Neural progenitor cell (in vitro differentiated cells): ENCODE measurements around the gene PCCB. TPM values are rescaled to one million over a fixed set of nuclear protein-coding genes. Genes with fewer than 3 reads are reported as not detected.

Experiments
- DNase-seq: peaks from one replicate; pipeline ENCODE4 v3.0.0-alpha.2; 2016; ENCODE audit warnings: low spot score
- H2AFZ ChIP-seq: fragments of 200-600 bp; sonication (generic); replicated peaks from 2 replicates; pipeline ENCODE4 v1.6.1; 2016; ENCODE audit warnings: antibody characterized with exemption
- H3F3A ChIP-seq: fragments of 200-600 bp; sonication (generic); 2 replicates; pipeline ENCODE4 v1.6.1; 2016; ENCODE audit warnings: antibody characterized with exemption, low read depth
- H3K27ac ChIP-seq: fragments of 200-600 bp; sonication (generic); 2 replicates; pipeline ENCODE4 v1.5.1; 2016; ENCODE audit warnings: mild to moderate bottlenecking
- H3K27me3 ChIP-seq: fragments of 200-600 bp; sonication (generic); 2 replicates; pipeline ENCODE4 v1.6.1; 2016; ENCODE audit warnings: mild to moderate bottlenecking, moderate library complexity
- H3K36me3 ChIP-seq: fragments of 200-600 bp; sonication (generic); 2 replicates; pipeline ENCODE4 v1.5.1; 2016
- H3K4me1 ChIP-seq: fragments of 200-600 bp; sonication (generic); 2 replicates; pipeline ENCODE4 v1.6.1; 2016; ENCODE audit warnings: mixed run types
- H3K4me2 ChIP-seq: fragments of 200-600 bp; sonication (generic); 2 replicates; pipeline ENCODE4 v1.6.1; 2016
- H3K4me3 ChIP-seq: fragments of 200-600 bp; sonication (generic); 2 replicates; pipeline ENCODE4 v1.5.1; 2016
- H3K79me2 ChIP-seq: fragments of 200-600 bp; sonication (generic); 2 replicates; pipeline ENCODE4 v1.6.1; 2016; ENCODE audit warnings: low read depth
- H3K9ac ChIP-seq: fragments of 200-600 bp; sonication (generic); 2 replicates; pipeline ENCODE4 v1.6.1; 2016
- H3K9me3 ChIP-seq: fragments of 200-600 bp; sonication (generic); 2 replicates; pipeline ENCODE4 v1.5.1; 2016; ENCODE audit warnings: low read depth
- H4K20me1 ChIP-seq: fragments of 200-600 bp; sonication (generic); 2 replicates; pipeline ENCODE4 v1.6.1; 2016; ENCODE audit warnings: low read depth
- H3K27ac Mint-ChIP-seq: 3 replicates; pipeline ENCODE4 v1.8.0; 2021; ENCODE audit warnings: mixed read lengths
- H3K27me3 Mint-ChIP-seq: 2 replicates; pipeline ENCODE4 v1.8.0; 2022; ENCODE audit warnings: low read depth, mild to moderate bottlenecking, inconsistent platforms, moderate library complexity, mixed read lengths; ENCODE audit not compliant: insufficient read depth
- H3K36me3 Mint-ChIP-seq: 3 replicates; pipeline ENCODE4 v1.8.0; 2021; ENCODE audit warnings: mixed read lengths
- H3K4me1 Mint-ChIP-seq: 3 replicates; pipeline ENCODE4 v1.8.0; 2021; ENCODE audit warnings: mixed read lengths
- H3K4me3 Mint-ChIP-seq: 3 replicates; pipeline ENCODE4 v1.8.0; 2021; ENCODE audit warnings: mild to moderate bottlenecking, moderate library complexity, mixed read lengths
- H3K9me3 Mint-ChIP-seq: 3 replicates; pipeline ENCODE4 v1.8.0; 2020; ENCODE audit warnings: mixed read lengths
- EZH2 ChIP-seq: fragments of 200-600 bp; sonication (generic); IDR thresholded peaks from 2 replicates; pipeline ENCODE4 v1.6.1; 2017; ENCODE audit warnings: antibody characterized with exemption, mild to moderate bottlenecking, moderate library complexity
- EZH2phosphoT487 ChIP-seq: fragments of 200-600 bp; sonication (generic); IDR thresholded peaks from 2 replicates; pipeline ENCODE4 v1.6.1; 2017; ENCODE audit warnings: antibody characterized with exemption
- total RNA-seq: library from RNA; depleted of rRNA; stranded (reverse); fragments of >200 nt; gene quantifications from 2 replicates; pipeline ENCODE4 v1.2.3, GENCODE V29; 2015; ENCODE audit warnings: low replicate concordance
- TF ChIP-seq, protein P1 (sequence below): fragments of 200-600 bp; sonication (generic); IDR thresholded peaks from 2 replicates; pipeline ENCODE4 v1.5.1; 2017; ENCODE audit warnings: antibody characterized with exemption, mild to moderate bottlenecking

PCCB gene
- total RNA-seq, 1 donor from 2014 or later = 83.4 TPM

DNA sequence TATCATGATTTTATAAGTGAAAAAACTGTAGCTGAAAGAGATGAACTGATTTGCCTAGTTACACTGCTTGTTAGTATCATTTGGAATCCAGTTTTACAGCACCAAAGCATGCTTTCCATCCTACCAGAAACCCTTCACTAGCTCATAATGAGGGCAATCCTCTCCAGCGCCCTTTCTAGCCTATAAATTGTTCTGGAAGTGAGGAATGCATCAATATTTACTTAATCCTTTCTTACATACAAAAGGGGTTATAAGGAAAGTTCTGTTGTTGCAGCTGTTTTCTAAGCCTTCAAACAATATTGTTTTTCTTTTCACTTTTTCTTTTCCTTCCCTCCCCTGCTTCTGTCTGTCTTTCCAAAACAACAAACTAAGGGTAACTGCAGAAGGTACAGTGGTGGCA, 11.0 kb upstream of the PCCB start:
- H3K36me3 ChIP-seq = no peaks in the 10 kb centered on the region
- H3K4me1 ChIP-seq = no peaks in the 10 kb centered on the region
- Mint-ChIP-seq H3K4me1 (no peaks in the 10 kb centered on the region), H3K27me3 (peaks cover 5% of the 10 kb centered on the region), H3K36me3 (no peaks in the 10 kb centered on the region), H3K9me3 (peaks cover 2% of the 10 kb centered on the region), H3K4me3 (no peak overlapping the region), H3K27ac (no peak overlapping the region)
- TF ChIP-seq EZH2 = no peak
- TF ChIP-seq EZH2phosphoT487 = no peak
- TF ChIP-seq, protein P1, sequence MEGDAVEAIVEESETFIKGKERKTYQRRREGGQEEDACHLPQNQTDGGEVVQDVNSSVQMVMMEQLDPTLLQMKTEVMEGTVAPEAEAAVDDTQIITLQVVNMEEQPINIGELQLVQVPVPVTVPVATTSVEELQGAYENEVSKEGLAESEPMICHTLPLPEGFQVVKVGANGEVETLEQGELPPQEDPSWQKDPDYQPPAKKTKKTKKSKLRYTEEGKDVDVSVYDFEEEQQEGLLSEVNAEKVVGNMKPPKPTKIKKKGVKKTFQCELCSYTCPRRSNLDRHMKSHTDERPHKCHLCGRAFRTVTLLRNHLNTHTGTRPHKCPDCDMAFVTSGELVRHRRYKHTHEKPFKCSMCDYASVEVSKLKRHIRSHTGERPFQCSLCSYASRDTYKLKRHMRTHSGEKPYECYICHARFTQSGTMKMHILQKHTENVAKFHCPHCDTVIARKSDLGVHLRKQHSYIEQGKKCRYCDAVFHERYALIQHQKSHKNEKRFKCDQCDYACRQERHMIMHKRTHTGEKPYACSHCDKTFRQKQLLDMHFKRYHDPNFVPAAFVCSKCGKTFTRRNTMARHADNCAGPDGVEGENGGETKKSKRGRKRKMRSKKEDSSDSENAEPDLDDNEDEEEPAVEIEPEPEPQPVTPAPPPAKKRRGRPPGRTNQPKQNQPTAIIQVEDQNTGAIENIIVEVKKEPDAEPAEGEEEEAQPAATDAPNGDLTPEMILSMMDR = no peak
- no peak overlapping the region for H3K27ac ChIP-seq
- DNase-seq = no peak
- H2AFZ ChIP-seq = no peak overlapping the region
- H3K79me2 ChIP-seq = no peaks in the 10 kb centered on the region
- H4K20me1 ChIP-seq = no peaks in the 10 kb centered on the region
- no peak overlapping the region for H3K4me2 ChIP-seq
- H3K9ac ChIP-seq = no peak overlapping the region
- no peak overlapping the region for H3K4me3 ChIP-seq
- no peaks in the 10 kb centered on the region for H3K9me3 ChIP-seq
- H3K27me3 ChIP-seq = no peaks in the 10 kb centered on the region
- no peaks in the 10 kb centered on the region for H3F3A ChIP-seq

DNA sequence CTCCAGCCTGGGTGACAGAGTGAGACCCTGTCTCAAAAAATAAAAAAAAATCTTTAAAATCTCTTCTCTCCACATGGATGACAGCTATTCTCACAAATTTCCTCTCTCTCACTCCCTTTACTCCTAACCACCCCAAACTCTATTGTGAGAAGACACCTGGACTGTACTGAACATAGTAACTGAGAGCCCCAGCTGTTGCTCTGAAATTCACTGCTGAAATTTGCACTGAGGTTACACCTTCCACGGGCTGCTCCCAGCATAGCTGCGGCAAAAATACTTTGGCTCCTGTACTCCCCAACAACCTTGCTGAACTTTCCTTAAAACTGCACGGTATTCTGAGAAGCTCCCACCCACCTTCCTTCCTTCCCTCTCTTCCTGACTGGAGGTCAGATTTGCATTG, 4.4 kb upstream of the PCCB start:
- peak overlapping the region; percentile 27 for H3K27ac Mint-ChIP-seq
- H3K27me3 Mint-ChIP-seq = peaks cover 3% of the 10 kb centered on the region
- no peaks in the 10 kb centered on the region for H3K9me3 ChIP-seq
- H3K4me1 ChIP-seq = peaks cover under 1% of the 10 kb centered on the region
- H3K27ac ChIP-seq = no peak overlapping the region
- no peak for DNase-seq
- peaks cover 2% of the 10 kb centered on the region for H3K4me1 Mint-ChIP-seq
- no peak overlapping the region for H3K4me2 ChIP-seq
- no peaks in the 10 kb centered on the region for H3K27me3 ChIP-seq
- H3K79me2 ChIP-seq = peaks cover 2% of the 10 kb centered on the region
- H4K20me1 ChIP-seq = no peaks in the 10 kb centered on the region
- H3K4me3 ChIP-seq = no peak overlapping the region
- no peaks in the 10 kb centered on the region for H3K36me3 ChIP-seq
- H3F3A ChIP-seq = peaks cover 10% of the 10 kb centered on the region
- TF ChIP-seq EZH2 (no peak), EZH2phosphoT487 (no peak)
- TF ChIP-seq, protein P1 = no peak
- no peak overlapping the region for H2AFZ ChIP-seq
- H3K4me3 Mint-ChIP-seq = no peak overlapping the region
- no peaks in the 10 kb centered on the region for H3K36me3 Mint-ChIP-seq
- no peak overlapping the region for H3K9ac ChIP-seq
- H3K9me3 Mint-ChIP-seq = peaks cover 2% of the 10 kb centered on the region

DNA sequence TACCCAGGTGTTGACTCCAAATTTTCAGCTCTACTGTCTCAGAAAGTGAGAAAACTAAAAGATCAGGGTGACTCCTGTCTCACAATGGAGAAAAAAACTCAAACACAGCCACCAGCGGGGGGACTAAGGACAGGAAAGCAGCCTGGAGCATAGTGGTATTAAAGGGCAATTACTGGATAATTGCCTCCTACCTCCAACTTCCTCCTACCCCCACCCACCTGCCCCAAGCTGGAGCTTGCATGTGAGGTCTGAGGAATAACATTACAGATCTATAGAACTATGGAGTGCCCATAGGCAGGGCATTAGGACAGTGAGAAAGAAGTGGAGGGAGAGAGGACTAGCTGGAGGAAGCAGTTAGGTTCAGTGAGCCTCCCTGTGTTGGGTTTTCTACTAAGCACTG, 2.7 kb upstream of the PCCB start:
- Mint-ChIP-seq H3K9me3 (peaks cover 2% of the 10 kb centered on the region), H3K27me3 (peaks cover 3% of the 10 kb centered on the region), H3K4me1 (peaks cover 12% of the 10 kb centered on the region), H3K36me3 (no peaks in the 10 kb centered on the region), H3K27ac (no peak overlapping the region), H3K4me3 (no peak overlapping the region)
- Histone ChIP-seq H3K27me3 (no peaks in the 10 kb centered on the region), H3K4me1 (peaks cover 8% of the 10 kb centered on the region), H3K27ac (no peak overlapping the region), H3K9ac (no peak overlapping the region), H4K20me1 (no peaks in the 10 kb centered on the region), H2AFZ (peak overlapping the region; percentile 69), H3F3A (peaks cover 14% of the 10 kb centered on the region), H3K79me2 (peaks cover 19% of the 10 kb centered on the region), H3K4me3 (no peak overlapping the region), H3K4me2 (no peak overlapping the region), H3K9me3 (no peaks in the 10 kb centered on the region), H3K36me3 (no peaks in the 10 kb centered on the region)
- TF ChIP-seq, protein P1 = no peak
- no peak for TF ChIP-seq EZH2phosphoT487
- TF ChIP-seq EZH2 = no peak
- DNase-seq = no peak
